HG03280 (cell line): ENCODE measurements around the gene MEN1.
A peak's percentile ranks its signal among the peaks of the same experiment; 100 is the strongest.

Experiments used
- ATAC-seq: cut with Tn5 transposase; IDR thresholded peaks from one replicate; pipeline ENCODE4 v1.9.1; 2021; ENCODE audit warnings: mild to moderate bottlenecking, moderate library complexity; ENCODE audit not compliant: unreplicated experiment

MEN1 gene

DNA sequence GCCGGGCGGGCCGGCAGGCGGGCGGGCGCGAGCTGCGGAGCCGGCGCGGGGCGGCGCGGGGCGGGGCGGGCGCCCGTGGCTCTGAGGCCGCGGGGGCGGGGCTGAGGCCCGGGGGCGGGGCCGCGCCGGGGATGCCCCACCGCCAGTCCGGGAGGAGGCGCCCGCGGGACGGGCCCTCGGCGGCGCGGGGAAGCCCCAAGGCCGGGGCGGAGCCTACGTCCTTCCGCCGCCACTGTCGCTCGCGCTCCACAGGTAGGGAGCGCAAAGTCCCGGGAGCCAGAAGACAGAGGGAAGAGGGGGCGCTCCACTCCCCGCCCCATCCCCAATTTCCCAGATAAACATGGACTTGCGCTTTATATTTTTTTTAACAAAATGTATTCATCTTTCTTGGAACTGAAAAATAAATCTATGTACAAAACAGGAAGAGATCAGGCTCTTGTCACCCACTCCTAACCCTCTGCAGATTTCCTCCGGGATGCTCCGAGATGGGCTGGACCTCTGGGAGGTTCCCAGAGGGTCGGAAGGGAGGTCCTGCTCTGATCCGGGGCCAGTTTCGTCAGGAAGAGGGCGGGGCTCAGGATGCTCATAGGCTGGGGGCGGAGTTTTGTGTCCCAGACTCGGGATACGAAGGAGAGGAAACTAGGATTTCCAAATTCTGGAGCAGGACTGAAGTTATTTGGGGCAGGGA, 7.0 kb downstream of the MEN1 start, which contains the start of gene MAP4K2:
Gene MAP4K2 (minus strand): TSS at position 57 of the 688 bp plus-strand sequence. CDS start 65 bp downstream, outside the sequence.
- peak; percentile 74 for ATAC-seq

DNA sequence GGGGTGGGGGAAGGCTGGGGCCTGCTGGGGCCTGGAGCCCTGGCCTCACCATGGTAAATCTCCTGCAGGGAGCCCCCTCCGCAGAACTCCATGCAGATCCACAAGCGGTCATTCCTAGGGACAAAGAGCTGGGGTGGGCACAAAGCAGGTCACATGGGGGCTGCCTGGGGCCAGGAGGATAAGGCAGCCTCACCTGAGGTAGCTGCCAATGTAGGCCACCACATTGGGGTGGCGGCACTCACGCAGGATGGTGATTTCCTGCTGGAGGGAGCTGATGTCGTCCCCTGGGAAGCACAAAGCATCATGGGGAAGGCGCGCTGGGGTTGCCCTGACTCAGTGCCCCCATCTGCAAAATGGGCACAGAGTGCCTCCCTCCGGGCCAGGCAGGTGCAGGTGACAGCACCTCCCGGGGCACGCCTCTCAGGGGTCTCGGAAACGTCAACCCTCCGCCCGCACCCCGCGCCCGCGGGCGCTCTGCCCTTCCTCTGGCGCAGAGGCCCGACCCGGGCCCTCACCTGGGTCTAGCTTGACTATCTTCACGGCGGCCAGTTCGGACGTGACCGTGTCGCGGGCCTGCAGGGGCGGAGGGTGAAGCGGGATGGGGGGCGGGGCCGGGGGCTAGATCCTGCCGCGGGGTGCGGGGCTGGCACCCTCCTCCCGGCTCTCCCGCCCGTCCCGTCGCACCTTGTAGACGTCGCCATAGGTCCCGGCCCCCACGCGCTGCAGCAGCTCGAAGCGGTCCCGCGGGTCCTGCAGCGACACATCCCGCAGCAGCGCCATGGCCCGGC, 7.8 kb downstream of the MEN1 start:
- peak; percentile 4 for ATAC-seq

DNA sequence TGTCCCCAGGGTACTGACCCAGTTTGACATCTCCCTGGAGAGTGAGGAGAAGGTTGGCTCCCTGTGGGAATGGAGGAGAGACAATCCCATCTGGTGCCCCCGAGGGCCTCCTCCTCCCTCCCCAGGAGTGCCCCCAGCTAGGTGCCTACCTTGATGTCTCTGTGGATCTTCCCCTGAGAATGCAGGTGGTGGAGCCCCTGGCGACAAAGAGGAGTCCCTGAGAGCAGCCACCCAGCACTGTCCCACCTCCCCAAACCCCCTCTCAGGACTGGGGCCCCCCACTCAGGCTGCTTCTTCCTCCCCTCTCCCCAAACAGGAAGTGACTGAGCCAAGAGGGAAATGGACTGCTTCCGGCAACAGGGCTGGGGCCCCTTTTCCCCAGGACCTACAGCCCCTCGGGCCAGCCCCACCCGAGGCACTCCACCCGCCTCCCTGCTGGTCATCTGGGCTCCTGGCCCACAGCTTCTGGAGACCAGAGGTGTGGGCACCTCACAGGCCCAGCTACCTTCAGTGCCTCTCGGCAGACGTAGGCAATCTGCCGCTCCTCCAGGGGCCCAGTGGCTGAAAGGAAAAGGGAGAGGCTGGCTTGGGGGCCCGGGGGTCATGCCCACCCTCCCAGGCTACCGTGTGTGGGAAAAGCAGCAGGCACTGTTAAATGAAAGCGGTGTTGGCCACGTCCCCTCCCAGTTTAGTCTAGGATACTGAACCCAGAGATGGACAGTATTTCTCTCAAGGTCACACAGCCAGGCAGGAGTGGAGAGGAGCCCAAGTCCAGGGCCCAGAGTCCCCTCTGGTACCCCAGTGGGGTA, 8.6 kb downstream of the MEN1 start:
- no peak for ATAC-seq

DNA sequence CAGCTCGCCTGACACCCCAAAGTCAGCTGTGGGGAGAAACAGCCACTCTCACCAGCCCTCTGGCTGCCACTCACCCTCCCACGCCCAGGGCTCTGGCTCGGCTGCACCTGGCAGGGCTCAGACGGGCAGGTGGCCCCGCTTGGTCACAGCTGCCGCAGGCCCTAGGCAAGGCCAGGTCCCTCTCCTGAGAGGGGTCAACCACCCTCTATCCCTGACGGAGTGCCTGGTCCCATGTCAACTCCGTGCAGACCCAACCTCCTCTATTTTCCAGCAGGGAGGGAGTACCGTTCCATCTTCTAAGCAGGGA, 9.2 kb downstream of the MEN1 start:
- no peak for ATAC-seq

DNA sequence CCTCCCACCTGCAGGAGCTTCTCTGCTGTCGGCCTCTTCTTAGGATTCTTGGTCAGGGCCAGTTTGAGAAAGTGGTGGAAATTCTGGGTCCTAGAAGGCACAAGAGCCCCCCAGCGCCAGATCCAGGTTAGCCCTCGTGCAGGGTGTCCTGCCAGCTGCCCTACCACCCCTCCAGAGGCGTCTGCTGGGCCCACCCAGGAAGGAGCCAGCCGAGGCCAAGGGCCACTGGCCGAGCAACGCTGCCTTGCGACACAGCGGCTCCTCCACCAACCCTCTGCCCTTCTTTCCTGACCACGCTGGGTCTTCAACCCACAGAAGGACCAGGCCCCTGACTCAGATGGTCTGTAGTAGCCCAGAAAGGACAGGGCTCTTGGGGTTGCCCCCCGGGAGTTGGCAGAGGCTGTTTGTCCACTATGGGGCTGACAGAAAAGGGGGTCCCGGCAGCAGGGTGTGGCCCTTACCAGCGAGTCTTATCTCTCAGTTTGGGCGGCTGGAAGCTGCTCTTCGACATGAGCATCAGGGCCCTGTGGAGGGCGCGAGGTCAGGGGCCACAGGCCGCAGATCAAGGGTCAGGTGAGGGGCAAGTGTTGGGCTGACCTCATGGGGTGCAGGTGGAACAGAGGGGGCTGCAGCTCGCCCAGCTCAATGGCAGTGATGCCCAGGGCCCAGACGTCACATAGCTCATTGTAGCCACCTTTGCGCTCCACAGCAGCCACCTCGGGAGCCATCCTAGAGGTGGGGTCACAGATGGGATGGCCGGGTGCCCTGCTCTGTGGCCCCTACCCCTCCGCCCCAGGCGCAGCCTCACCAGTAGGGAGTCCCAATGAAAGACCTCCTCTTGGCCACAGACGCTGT, 9.8 kb downstream of the MEN1 start:
- no peak for ATAC-seq

DNA sequence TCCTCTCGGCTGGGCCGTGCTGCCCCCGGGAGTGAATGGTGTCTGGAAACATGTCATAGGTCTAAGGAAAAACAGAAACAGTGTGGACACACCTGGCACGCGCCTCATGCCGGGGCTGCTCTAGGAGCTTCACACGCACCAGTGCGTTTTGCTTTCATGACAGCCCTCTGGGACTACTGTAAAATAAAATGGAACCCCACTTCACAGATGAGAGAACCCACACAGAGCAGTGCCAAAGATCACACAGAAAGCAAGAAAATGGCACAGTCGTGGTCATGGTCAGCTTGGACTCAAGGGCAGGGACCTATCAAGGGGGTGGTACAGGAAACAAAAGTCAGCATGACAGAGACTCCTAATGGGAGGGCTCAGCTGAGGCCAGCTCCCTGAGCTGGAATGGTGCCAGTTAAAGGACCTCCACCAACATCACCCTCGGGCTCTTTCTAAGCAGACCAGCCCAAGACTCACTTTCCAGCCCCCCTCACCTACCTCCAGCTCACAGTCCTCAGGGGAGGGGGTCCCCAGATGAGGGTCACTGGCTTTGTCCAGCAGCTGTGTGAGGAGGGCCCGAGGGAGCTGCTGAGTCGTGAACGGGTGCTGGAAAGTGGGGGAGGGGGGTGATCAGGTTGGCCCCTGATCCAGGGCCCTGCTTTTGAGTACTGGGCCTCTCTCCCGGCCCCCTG, 10.6 kb downstream of the MEN1 start:
- ATAC-seq = no peak

DNA sequence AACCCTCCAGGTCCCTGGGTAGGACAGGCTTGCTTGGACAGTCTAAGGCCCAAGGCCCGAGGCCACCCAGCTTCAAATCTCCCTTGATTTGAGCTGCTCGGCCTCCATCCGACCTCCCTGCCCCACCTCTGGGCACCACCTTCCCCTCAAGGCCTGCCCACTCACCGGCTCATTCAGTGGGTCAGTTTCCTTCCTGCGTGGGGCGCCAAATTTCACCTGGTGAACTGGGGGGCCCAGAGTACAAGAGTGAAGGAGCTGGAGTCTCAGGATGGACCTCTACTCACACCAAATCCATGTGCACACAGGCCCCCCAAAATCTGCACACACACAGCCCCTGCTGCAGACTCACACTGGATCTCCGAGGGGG, 11.1 kb downstream of the MEN1 start:
- ATAC-seq = no peak

DNA sequence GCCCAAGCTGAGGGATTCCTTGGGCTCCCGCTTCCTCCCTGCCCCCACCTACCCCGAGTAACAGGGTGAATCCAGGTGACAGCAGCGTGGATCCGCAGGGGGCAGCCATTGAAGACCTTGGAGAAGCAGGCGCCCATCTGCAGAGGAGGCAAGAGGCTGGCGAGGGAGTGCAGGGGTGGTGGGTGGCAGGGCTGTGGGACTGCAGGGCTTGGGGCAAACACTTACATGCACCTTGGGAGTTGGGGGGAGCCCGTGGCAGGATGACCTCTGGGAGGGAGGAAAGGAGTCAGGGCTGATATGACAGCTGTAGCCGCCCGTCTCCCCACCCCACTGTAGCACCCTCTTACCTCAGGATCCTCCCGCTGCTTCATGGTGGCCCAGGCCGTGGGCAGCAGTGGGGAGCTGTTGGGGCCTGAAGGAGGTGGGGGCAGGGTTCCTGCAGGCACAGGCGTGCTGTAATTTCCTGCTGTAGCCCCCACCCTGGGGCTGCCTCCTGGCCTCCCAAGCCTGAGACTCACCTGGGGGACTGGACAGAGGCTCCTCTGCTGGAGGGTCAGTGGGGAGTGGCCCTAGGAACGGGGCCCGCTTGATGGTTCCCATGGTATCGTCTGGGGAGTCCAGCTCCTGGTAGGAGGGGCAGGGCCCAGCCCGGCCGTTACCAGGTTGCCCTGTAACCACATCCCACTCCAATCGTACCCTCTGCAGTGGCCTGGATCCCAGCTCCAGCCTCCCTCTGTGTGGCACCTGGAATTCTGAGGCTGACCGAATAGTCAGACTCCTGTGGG, 13.4 kb downstream of the MEN1 start:
- no peak for ATAC-seq

DNA sequence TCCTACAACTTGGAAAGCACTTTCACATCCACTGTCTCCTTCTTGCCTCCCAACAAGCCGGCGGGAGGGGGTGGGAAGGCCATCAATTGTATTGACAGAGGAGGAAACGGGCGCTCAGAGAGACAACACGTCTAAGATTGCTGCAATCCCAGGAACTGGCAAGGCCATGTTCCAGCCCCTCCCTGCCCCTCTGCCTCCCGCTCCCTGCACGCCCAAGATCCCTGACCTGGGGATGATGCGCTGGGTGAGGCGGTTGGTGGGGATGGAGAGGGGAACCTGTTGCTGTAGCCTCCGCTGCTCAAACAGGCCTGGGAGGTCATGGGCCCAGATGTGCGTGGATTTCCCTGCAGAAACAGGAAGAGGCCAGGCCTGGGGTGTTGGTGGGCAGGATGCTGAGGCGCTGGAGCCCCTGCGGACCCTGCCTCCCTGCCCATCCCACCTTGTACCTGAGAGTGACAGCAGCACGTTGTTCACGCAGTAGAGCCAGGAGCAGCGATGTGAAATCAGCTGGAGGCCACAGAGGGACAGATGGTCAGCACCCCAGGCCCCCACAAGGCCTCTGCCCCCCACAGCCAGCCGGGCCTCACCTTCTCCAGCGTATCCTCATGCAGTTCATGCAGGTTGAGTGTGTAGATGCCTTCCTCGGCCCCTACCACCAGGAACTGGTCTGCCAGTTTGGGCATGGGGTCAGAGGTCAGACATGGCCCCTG, 14.1 kb downstream of the MEN1 start:
- no peak for ATAC-seq

DNA sequence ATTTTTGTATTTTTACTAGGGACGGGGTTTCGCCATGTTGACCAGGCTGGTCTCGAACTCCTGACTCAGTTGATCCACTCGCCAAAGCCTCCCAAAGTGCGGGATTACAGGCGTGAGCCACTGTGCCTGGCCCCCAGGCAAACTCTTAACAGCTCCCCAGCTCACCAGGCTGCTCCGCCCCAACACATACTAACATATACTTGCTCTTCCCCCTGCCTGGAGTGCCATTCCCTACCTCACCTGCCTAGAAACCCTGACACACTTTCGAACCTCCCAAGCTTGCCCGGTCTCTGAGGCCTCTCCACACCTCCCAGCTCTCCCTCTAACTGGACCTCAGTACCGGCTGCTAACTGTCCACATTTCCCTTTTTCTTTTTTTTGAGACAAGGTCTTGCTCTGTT, 15.8 kb downstream of the MEN1 start:
- no peak for ATAC-seq

DNA sequence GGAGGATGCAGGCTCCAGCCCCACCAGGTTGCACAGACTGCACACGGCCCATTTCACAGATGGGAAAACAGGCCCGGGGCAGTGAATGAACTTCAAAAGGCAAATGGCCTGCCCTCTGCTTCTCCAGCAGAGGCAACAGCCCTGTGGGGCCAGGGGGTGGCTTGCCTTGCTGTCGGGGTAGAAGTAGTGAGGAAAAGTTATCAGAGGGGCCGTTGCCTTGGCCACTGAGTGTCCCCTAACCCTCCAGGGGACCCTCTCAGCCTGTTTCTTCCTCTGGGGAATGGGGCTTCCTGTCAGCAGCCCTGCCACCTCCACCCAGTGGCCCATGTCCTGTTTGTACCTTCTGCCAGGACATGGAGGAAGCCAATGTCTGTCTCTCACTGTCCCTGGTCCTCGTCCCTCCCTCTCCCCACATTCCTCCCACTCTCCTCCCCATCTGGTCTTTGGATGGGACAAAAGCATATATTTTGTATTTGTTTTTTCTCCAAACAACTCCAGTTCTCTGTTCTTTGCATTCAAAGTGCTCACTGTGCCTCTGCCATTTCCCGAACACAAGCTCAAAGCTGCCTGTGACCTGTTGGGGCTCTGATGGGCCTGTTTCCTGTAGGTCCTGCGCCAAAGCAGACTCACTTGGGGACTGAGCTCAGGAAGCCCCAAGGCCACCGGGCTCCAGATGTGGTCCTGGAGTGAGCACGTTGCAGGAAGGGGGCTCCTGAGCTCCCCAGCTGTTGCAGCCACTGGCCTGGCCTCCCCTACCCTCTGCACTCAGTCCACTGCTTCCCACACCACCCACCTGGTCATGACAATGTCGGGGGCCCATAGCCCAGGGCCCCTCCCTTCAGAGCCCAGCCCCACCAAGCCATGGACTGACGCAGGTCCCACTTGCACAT, 16.8 kb downstream of the MEN1 start:
- ATAC-seq = no peak

DNA sequence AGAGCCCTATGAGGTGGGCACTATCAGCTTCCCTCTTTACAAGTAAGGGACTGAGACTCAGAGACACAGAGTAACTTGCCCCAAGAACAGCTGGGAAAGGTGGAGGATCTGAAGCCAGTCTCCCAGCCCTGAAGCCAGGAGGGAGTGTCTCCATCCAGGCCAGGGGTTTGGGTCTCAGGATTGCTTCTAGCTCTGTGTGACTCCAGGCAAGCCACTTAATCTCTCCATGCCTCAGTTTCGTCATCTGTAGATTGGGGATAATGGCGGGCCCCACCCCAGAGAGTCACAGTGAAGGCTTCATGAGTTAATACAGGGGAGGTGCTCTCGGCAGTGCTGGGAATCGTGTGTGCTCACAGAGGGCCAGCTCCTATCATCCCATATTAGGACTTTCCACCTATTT, 17.9 kb downstream of the MEN1 start:
- ATAC-seq = no peak

DNA sequence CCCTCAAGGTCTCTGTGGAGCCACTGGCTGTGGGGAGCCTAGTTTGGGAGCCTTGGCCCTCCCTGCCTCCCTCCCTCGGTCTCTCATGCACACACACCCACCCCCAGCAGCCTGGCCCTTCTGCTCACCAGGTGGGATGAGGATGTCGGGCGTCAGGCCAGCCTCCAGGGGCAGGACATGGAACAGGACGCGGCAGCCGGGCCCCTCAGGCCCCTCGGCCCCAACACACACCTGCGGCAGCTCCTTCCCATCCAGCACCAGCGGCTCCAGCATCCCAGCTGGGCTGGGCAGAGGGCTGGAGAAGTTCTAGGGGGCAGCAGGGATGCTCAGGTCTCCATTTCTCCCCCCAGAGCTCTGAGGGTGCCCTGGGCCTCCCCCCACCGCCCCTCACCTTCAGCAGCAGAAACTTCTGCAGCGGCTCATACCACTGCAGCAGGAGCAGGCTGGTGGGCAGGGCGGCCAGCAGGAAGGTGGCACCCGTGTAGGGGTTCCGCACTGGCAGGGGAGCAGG, 18.5 kb downstream of the MEN1 start:
- no peak for ATAC-seq

DNA sequence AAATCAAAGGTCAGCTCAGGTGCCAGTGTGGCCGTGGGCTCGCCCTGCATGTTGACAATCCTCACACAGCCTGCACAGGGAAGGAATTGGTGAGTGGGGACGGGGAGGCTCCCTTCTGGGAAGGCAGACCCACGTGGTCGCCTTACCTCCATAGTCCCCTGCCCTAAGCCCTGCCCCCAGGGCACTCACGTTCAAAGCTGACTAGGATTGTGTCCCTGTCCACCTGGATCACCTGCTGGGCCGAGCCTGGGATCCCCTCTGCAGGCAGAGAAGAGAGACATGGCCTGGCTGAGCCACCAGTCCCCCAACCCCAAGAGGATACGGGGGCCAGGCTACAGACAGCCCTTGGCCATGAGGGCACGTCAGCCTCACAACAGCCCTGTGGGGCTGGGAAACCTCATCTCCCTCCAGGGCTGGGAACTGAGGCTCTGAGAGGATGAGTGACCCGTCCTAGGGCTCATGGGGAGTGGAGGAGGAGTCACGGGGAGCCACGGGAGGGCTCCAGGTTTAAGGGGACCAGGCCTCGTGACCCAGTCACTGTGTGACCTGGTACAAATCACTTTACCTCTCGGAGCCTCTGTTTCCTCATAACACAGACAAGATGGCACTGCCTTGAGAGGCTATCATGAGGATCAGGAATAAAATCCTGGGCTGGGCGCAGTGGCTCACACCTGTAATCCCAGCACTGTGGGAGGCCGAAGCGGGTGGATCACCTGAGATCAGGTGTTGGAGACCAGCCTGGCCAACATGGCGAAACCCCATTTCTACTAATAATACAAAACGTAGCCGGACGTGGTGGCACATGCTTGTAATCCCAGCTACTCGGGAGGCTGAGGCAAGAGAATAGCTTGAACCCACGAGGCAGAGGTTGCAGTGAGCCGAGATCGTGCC, 19.9 kb downstream of the MEN1 start:
- ATAC-seq = no peak

DNA sequence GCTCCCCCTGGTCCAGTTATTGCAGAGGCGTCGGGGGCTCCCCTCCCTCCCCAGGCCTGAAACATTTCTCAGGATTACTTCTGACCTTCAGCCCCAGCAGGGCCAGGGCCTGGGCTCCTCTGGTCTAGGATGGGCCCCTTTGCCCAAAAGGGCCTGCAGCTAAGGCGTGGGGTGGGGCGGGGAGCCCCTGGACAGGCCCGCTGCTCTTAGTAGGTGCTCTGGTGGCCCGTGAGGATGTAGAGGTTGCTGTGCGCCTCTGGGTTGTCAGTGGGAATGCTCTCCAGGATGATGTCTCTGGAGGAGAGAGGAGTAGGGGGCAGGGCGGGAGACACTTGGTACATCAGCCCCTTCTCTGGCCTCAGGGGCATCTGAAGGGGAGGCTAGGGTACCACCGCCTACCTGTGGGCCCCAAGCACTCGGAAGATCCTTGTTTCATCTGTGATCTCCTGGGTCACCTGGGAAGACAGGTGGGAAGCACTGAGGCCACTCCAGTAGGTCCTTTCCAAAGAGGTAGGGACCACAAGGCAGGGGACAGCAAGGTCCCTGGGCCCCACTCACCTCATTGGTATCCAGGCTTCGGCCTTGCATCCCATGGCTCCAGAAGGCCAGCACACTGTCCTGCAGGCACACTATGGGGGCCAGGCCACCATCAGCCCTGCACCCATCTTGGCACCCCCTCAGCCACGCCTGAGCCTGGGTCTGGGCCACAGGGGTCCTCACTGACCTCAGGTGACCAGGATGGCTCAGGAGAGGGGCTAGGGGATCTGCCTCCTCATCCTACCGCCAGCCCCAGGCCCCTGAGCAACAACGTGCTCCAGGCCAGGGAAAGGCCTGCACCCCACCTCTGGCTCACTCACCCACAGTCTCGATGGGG, 20.8 kb downstream of the MEN1 start:
- ATAC-seq = no peak
